ENCODE measurements around the gene PNPLA6. TPM values are rescaled to one million over a fixed set of nuclear protein-coding genes. Genes with fewer than 3 reads are reported as not detected.

Gene PNPLA6
- total and polyA plus RNA-seq, 9 of the 15 experiments (the other 6 are each of a cell fraction or from before 2014, with no cell fraction given), result 0.07 to 30.2 (median 8.3) TPM

DNA sequence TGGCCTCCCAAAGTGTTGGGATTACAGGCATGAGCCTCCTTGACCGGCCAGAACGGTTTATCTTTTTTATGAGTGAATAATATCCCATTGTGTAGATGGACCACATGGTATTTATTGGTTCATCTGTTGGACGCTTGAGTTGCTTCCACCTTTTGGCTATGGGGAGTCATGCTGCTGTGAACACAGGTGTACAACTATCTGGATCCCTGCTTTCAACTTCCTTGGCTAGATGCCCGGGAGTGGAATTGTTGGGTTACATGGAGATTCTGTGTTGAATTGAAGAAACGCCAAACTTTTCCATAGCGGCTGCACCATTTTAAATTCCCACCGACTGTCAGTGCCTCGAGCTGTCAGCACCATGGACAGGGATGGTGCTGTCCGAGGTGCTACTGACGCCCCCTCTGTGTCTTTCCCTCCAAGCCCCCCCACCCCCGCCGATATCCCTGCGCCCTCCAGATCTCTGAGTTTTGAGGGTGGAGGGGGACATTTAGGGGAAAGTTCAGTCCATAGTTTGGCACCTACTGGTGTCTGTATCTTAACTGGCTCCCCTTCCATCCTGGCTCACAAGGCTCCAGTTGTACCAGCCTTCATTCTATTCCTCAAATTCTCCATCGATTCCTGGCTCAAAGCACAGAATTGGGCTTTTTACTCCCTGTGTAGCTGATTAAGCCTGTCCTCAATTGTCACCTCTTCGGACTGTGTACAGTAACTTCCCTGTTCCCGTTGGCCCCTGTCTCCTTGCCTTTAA lies 27.3 kb downstream of the PNPLA6 start (continued):
- TF ChIP-seq STAT5B (CRISPR knock-in tag; IDR thresholded peaks at IDR 0.05) (no peak), E2F1 (CRISPR knock-in tag; IDR thresholded peaks at IDR 0.05) (peak; percentile 98), SMAD3 (CRISPR knock-in tag; conservative IDR thresholded peaks at IDR 0.05) (0 out of 2 replicates have a peak, but pooled peaks have one; percentile 44), GABPB1 (CRISPR knock-in tag; IDR thresholded peaks at IDR 0.05) (peak; percentile 91), RBBP5 (IDR thresholded peaks at IDR 0.05; ENCODE audit: borderline replicate concordance, insufficient read depth, low read length, poor library complexity, severe bottlenecking) (no peak), TFAP4 (CRISPR knock-in tag; IDR thresholded peaks at IDR 0.05; ENCODE audit: borderline replicate concordance) (peak; percentile 91), ZNF282 (CRISPR knock-in tag; IDR thresholded peaks at IDR 0.05) (peak; percentile 98; the same call in 1 of the 2 replicates), MED1 (CRISPR knock-in tag; IDR thresholded peaks at IDR 0.05; ENCODE audit: borderline replicate concordance) (peak; percentile 97; the same call in 1 of the 2 replicates), ZNF644 (tag; IDR thresholded peaks at IDR 0.05; ENCODE audit: low read depth) (peak; percentile 98), NR2C1 (IDR thresholded peaks at IDR 0.05) (no peak), NR2C1 (tag; IDR thresholded peaks at IDR 0.05) (peak; percentile 56; the same call in 1 of the 2 replicates), CREM (IDR thresholded peaks at IDR 0.05; ENCODE audit: low read depth) (peak; percentile 75; the same call in 1 of the 2 replicates), HDAC1 (IDR thresholded peaks at IDR 0.05) (peak in 1 of 2 experiments; percentile 87; a peak in 2 of 4 replicates), CBX3 (IDR thresholded peaks at IDR 0.05; ENCODE audit: borderline replicate concordance in 1 of 2, low read length in 2 of 2) (peak; percentile 59 to 74; a peak in 2 of 3 replicates), ZNF274 (IDR thresholded peaks at IDR 0.05; ENCODE audit: borderline replicate concordance, low read depth, low read length) (no peak), GABPA (tag; conservative IDR thresholded peaks at IDR 0.05; ENCODE audit: low read depth) (no peak; the same call in 1 of the 2 replicates), PRMT5 (CRISPR knock-in tag; IDR thresholded peaks at IDR 0.05) (peak; percentile 100)
- TF ChIP-seq, protein P1, sequence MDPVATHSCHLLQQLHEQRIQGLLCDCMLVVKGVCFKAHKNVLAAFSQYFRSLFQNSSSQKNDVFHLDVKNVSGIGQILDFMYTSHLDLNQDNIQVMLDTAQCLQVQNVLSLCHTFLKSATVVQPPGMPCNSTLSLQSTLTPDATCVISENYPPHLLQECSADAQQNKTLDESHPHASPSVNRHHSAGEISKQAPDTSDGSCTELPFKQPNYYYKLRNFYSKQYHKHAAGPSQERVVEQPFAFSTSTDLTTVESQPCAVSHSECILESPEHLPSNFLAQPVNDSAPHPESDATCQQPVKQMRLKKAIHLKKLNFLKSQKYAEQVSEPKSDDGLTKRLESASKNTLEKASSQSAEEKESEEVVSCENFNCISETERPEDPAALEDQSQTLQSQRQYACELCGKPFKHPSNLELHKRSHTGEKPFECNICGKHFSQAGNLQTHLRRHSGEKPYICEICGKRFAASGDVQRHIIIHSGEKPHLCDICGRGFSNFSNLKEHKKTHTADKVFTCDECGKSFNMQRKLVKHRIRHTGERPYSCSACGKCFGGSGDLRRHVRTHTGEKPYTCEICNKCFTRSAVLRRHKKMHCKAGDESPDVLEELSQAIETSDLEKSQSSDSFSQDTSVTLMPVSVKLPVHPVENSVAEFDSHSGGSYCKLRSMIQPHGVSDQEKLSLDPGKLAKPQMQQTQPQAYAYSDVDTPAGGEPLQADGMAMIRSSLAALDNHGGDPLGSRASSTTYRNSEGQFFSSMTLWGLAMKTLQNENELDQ (CRISPR knock-in tag; IDR thresholded peaks at IDR 0.05; ENCODE audit: borderline replicate concordance), result peak; percentile 99
- TF ChIP-seq, protein P2, sequence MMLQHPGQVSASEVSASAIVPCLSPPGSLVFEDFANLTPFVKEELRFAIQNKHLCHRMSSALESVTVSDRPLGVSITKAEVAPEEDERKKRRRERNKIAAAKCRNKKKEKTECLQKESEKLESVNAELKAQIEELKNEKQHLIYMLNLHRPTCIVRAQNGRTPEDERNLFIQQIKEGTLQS (IDR thresholded peaks at IDR 0.05), result no peak
- TF ChIP-seq, protein P2 (CRISPR knock-in tag; conservative IDR thresholded peaks at IDR 0.05), result 0 out of 2 replicates have a peak, but pooled peaks have one; percentile 20
